CD4-positive, alpha-beta T cell treated with Interleukin-2 at 100 ng/mL for 4 hours (primary cell): ENCODE results near the gene CPN1.
"Not testable (repeated sequence)": the region's sequence is repeated elsewhere in the genome, so short reads cannot be mapped to it uniquely, and the experiment has no call there.

Experiments
- DNase-seq: peaks from one replicate; pipeline ENCODE4 v3.0.0-alpha.2; 2020; ENCODE audit warnings: low spot score

The CPN1 gene

GRCh38 chr10:100081075-100082001, at the start of gene CPN1:
Gene CPN1 (minus strand): TSS chr10:100081869. CDS start chr10:100081625, 244 bp downstream.
- DNase-seq: no peak

- DNase-seq: no peak
These were observed 49.2 kb upstream of the CPN1 start for GRCh38 chr10:100130831-100131230.

DNA sequence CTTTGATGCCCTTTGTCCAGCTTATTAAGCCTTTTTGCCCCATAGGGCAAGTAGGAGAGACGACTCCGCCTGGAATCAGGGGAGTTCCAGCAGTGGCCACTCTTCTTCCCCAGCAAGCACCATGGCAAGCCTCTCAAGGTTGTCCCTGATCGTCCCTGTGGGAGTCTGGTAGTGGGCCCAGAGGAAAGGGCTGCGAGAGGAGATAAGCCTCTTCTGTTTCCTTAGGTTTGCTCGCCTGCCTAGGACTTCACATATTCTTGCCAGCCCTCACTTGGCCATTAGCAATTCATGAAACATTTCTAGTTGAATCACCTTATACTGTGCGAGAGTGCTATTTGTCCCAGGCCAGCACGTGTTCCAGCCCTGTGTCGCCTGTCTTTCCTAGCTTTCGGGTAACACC, 47.8 kb upstream of the CPN1 start:
- DNase-seq: no peak

DNA sequence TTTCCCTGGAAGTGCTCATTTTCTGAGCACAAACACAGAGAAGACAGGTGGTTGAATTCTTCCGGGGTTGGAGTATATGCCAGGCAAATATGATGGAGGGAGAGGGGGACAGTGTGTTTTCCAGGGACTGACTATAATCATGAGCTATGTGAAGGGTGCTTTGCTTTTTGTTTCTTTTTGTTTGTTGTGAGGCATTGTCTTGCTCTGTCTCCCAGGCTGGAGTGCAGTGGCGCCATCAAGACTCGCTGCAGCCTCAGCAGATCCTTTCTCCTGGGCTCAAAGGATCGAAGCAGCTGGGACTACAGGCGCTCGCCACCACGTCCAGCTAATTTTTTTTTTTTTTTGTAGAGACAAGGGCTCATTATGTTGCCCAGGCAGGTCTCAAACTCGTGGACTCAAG, 47.3 kb upstream of the CPN1 start:
- no peak for DNase-seq

DNA sequence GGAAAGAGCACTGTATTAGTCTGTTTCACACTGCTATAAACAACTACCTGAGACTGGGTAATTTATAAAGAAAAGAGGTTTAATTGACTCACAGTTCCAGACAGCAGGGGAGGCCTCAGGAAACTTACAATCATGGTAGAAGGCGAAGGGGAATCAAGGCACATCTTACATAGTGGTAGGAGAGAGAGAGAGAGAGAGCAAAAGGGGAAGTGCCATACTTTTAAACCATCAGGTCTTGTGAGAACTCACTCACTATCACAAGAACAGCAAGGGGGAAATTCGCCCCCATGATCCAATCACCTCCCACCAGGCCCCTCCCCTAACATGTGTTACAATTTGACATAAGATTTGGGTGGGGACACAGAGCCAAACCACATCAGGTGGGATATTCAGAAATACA, 43.7 kb upstream of the CPN1 start:
- DNase-seq: not testable (repeated sequence)

GRCh38 chr10:100124097-100124496, 42.4 kb upstream of the CPN1 start:
- DNase-seq: no peak

GRCh38 chr10:100122780-100123179, 41.1 kb upstream of the CPN1 start:
- DNase-seq: no peak

GRCh38 chr10:100120550-100120949, 38.9 kb upstream of the CPN1 start:
- DNase-seq: no peak

- DNase-seq: no peak
These were observed 38.1 kb upstream of the CPN1 start for GRCh38 chr10:100119726-100120125.

- no peak for DNase-seq
These were observed 33.5 kb upstream of the CPN1 start for GRCh38 chr10:100114976-100115770.

DNA sequence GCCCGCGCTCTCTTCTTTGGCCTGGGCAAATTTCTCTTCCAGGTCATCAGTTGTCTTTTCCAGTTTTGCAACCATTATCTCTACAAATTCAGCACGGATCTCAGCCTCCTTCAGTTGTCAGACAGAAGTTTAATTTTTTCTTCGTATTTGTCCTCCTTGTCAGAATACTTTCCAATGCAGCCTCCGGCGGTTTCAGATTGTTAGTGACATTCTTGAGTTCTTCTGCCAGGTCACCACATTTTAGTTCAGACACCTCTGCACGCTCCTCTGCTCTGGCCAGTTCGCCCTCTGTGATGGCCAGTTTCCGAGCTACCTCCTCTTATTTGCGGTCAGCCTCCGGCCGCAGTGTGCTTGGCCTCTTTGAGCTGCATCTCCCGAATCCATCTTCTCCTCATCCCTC, 32.8 kb upstream of the CPN1 start:
- DNase-seq: no peak

GRCh38 chr10:100109670-100110069, 28.0 kb upstream of the CPN1 start:
- DNase-seq: no peak

GRCh38 chr10:100106865-100107264, 25.2 kb upstream of the CPN1 start:
- no peak for DNase-seq

GRCh38 chr10:100104300-100104699, 22.6 kb upstream of the CPN1 start:
- no peak for DNase-seq

DNA sequence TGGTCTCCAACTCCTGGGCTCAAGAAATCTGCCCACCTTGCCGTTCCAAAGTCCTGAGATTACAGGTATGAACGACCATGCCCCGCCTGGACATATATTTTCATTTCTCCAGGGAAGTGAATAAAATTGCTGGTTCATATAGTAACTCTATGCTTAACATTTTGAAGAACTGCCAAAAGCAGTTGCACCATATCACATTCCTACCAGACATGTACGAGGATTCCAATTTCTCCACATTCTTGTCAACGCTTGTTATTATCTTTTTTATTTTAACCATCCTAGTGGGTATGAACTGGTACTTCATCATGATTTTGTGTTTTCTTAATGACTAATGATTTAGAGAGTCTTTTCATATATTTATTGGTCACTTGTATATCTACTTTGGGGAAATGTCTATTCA, 21.9 kb upstream of the CPN1 start:
- no peak for DNase-seq

DNA sequence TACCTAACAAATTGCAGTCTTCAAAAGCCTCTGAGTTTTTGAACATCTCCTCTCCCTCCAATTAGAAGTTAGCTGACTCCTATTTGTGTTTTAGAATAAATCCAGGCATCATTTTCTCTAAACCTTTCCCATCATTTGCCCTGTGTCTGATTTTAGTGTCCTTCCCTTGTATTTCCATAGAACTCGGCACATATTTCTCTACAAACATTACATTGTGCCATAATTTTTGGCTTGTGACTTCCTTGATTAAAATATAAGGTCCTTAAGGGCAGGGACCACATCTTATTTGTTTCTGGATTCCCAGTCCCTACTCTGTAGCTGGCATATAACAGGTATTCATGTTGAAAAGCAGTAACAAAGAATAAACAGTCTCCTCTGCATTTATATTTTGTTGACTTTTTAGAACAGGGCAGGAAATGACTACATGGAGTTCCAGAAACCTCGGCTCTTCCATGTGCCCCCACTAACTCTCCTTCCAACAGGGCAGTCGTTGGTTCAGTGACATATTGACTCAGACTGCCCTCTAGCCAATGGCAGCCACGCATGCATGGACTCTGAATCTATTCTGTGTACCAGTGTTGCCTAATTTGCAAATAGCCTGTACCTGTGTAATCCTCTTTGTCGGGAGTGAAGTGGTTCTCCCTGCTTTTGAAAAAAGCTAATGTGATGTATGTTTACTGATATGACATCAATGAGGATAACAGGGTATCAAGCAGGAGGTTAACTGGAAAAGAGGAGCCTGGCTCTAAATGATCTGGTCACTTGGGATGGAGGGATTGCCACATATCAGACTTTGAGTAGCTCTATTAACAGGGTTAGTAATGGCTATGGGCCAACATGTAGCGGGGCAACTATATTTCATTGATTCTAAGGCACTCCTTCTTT, 19.8 kb upstream of the CPN1 start:
- no peak for DNase-seq

GRCh38 chr10:100100651-100101184, 19.0 kb upstream of the CPN1 start:
- DNase-seq: no peak

GRCh38 chr10:100089241-100089640, 7.6 kb upstream of the CPN1 start:
- no peak for DNase-seq

GRCh38 chr10:100086708-100087107, 5.0 kb upstream of the CPN1 start:
- not testable (repeated sequence) for DNase-seq

DNA sequence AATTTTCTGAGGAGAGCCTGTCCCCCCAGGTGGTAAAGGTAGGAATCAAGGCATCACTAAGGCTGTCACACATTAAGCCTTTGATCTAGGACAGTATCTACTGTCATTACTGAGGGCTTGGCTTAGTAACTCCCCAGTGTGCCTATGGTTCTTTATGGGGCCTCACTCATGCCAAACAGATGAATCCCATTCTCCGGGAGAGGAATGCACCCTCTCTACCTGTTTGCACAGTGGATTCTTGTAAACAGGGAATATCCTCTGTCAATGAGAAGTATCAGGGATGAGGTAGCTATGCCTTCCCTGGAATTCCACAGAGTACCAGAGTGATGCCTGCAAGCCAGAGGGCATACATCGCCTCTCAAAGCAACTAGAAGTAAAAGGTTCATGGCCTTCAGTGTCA, 3.9 kb upstream of the CPN1 start:
- no peak for DNase-seq

GRCh38 chr10:100083623-100084022, 2.0 kb upstream of the CPN1 start:
- DNase-seq: no peak

DNA sequence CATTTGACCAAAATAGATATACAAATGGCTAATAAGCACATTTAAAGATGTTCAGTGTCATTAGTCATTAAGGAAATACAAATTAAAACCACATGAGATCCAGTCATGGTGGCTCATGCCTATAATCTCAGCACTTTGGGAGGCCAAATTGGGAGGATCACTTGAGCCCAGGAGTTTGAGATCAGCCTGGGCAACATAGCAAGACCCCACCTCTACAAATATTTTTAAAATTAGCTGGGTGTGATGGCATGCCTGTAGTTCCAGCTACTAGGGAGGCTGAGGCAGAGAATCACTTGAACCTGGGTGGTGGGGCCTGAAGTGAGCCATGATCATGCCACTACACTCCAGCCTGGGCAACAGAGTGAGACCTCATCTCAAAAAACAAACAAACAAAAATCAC, 607 bp upstream of the CPN1 start:
- not testable (repeated sequence) for DNase-seq
